Fibroblast of lung (primary cell): ENCODE results near the gene FHIT. TPM values are rescaled to one million over a fixed set of nuclear protein-coding genes. Genes with fewer than 3 reads are reported as not detected.

Experiments
- DNase-seq, 2 donors: peaks; one replicate each; pipeline versions ENCODE4 v3.0.0 to v3.0.0-alpha.2; 2010; ENCODE audit warnings: low read depth in 2 of 2
- H2AFZ ChIP-seq: 2 replicates; pipeline ENCODE4 v1.5.1; 2012; ENCODE audit warnings: low read length, control low read depth, inconsistent platforms
- H3K27ac ChIP-seq: 2 replicates; pipeline ENCODE4 v1.5.1; 2011; ENCODE audit warnings: low read length, control low read depth; ENCODE audit not compliant: insufficient read depth
- H3K27me3 ChIP-seq: 2 replicates; pipeline ENCODE4 v1.5.1; 2011; ENCODE audit warnings: mild to moderate bottlenecking, low read length; ENCODE audit not compliant: control insufficient read depth, insufficient read depth
- H3K36me3 ChIP-seq: 2 replicates; pipeline ENCODE4 v1.5.1; 2011; ENCODE audit warnings: low read length; ENCODE audit not compliant: control insufficient read depth, insufficient read depth
- H3K4me1 ChIP-seq: 2 replicates; pipeline ENCODE4 v1.5.1; 2011; ENCODE audit warnings: low read length; ENCODE audit not compliant: control insufficient read depth, insufficient read depth; ENCODE audit errors: extremely low read depth
- H3K4me2 ChIP-seq: 2 replicates; pipeline ENCODE4 v1.5.1; 2011; ENCODE audit warnings: low read length, control low read depth; ENCODE audit not compliant: insufficient read depth; ENCODE audit errors: extremely low read depth
- H3K4me3 ChIP-seq, 4 experiments: fragments of 200-600 bp in 1 of 4; sonication (generic) in 1 of 4; replicated peaks in 1 of 4; 2 replicates each; pipeline ENCODE4 v1.5.1; 2011 to 2016; ENCODE audit warnings: low read length in 4 of 4, low read depth in 3 of 4, mild to moderate bottlenecking in 3 of 4, control low read depth in 2 of 4, inconsistent platforms in 1 of 4, mixed read lengths in 1 of 4; ENCODE audit not compliant: insufficient read depth in 1 of 4; ENCODE audit errors: control extremely low read depth in 1 of 4
- H3K79me2 ChIP-seq: 2 replicates; pipeline ENCODE4 v1.5.1; 2012; ENCODE audit warnings: mild to moderate bottlenecking, low read length, inconsistent platforms; ENCODE audit not compliant: control insufficient read depth, insufficient read depth
- H3K9ac ChIP-seq: 2 replicates; pipeline ENCODE4 v1.5.1; 2011; ENCODE audit warnings: mild to moderate bottlenecking, low read length, control low read depth; ENCODE audit not compliant: insufficient read depth
- H3K9me3 ChIP-seq: 2 replicates; pipeline ENCODE4 v1.5.1; 2012; ENCODE audit warnings: low read depth, low read length; ENCODE audit not compliant: control insufficient read depth, insufficient read depth
- H4K20me1 ChIP-seq: 2 replicates; pipeline ENCODE4 v1.5.1; 2011; ENCODE audit warnings: low read length; ENCODE audit not compliant: control insufficient read depth, insufficient read depth; ENCODE audit errors: extremely low read depth
- CTCF ChIP-seq, 2 donors: IDR thresholded peaks in 1 of 2; conservative IDR thresholded peaks in 1 of 2; 1 replicate in 1 of 2; 2 replicates in 1 of 2; pipeline ENCODE4 v1.5.1; 2011 to 2012; ENCODE audit warnings: low read length in 2 of 2, control low read depth in 1 of 2, inconsistent platforms in 1 of 2, low read depth in 1 of 2, mild to moderate bottlenecking in 1 of 2
- EZH2 ChIP-seq: IDR thresholded peaks from 2 replicates; pipeline ENCODE4 v1.5.1; 2012; ENCODE audit warnings: low read length, control low read depth, mild to moderate bottlenecking; ENCODE audit errors: missing control alignments
- polyA plus RNA-seq, 2 donors: library from polyadenylated mRNA; depleted of rRNA in 1 of 2; stranded (reverse) in 1 of 2; unstranded in 1 of 2; fragments of >200 nt; gene quantifications; 2 replicates each; pipeline ENCODE4 v1.2.1, GENCODE V29; 2011 to 2012; ENCODE audit warnings: missing spikeins in 1 of 2
- total RNA-seq: library from RNA; depleted of rRNA; stranded (reverse); fragments of >200 nt; gene quantifications from 2 replicates; pipeline ENCODE4 v1.2.1, GENCODE V29; 2014

The FHIT gene
- total and polyA plus RNA-seq, 2 donors (not counting 1 experiment from before 2014, with no cell fraction given), result 0.79 to 2.1 TPM

GRCh38 chr3:60167186-60167585, 1084.1 kb downstream of the FHIT start:
- Histone ChIP-seq H3K27ac (no peak overlapping the region), H3K4me2 (no peak overlapping the region), H3K4me3 (no peak overlapping the region), H4K20me1 (no peaks in the 10 kb centered on the region), H3K27me3 (no peaks in the 10 kb centered on the region), H2AFZ (no peak overlapping the region), H3K36me3 (no peaks in the 10 kb centered on the region), H3K4me1 (no peaks in the 10 kb centered on the region), H3K9ac (no peak overlapping the region), H3K9me3 (no peaks in the 10 kb centered on the region), H3K79me2 (no peaks in the 10 kb centered on the region)
- no peak for DNase-seq
- TF ChIP-seq CTCF (conservative IDR thresholded peaks at IDR 0.05 in 1 of 2, IDR thresholded peaks at IDR 0.05 in 1 of 2; ENCODE audit: low read depth in 1 of 2, low read length in 2 of 2) (no peak), EZH2 (no peak)

GRCh38 chr3:60160822-60161748, 1090.2 kb downstream of the FHIT start:
- peak in 1 of 2 donors; percentile 35 for DNase-seq
- no peak overlapping the region for H2AFZ ChIP-seq
- no peaks in the 10 kb centered on the region for H3K79me2 ChIP-seq
- no peak overlapping the region for H3K9ac ChIP-seq
- H3K9me3 ChIP-seq, result no peaks in the 10 kb centered on the region
- no peaks in the 10 kb centered on the region for H4K20me1 ChIP-seq
- no peaks in the 10 kb centered on the region for H3K27me3 ChIP-seq
- no peak overlapping the region for H3K4me2 ChIP-seq
- H3K4me1 ChIP-seq, result no peaks in the 10 kb centered on the region
- H3K4me3 ChIP-seq, result no peak overlapping the region
- H3K36me3 ChIP-seq, result no peaks in the 10 kb centered on the region
- TF ChIP-seq EZH2 (no peak), CTCF (conservative IDR thresholded peaks at IDR 0.05 in 1 of 2, IDR thresholded peaks at IDR 0.05 in 1 of 2; ENCODE audit: low read depth in 1 of 2, low read length in 2 of 2) (no peak)
- no peak overlapping the region for H3K27ac ChIP-seq

- Histone ChIP-seq H3K27ac (no peak overlapping the region), H3K9me3 (no peaks in the 10 kb centered on the region), H4K20me1 (no peaks in the 10 kb centered on the region), H3K4me1 (no peaks in the 10 kb centered on the region), H3K79me2 (no peaks in the 10 kb centered on the region), H3K4me3 (no peak overlapping the region), H3K27me3 (no peaks in the 10 kb centered on the region), H2AFZ (no peak overlapping the region), H3K9ac (no peak overlapping the region), H3K4me2 (no peak overlapping the region), H3K36me3 (no peaks in the 10 kb centered on the region)
- TF ChIP-seq EZH2 (no peak), CTCF (conservative IDR thresholded peaks at IDR 0.05 in 1 of 2, IDR thresholded peaks at IDR 0.05 in 1 of 2; ENCODE audit: low read depth in 1 of 2, low read length in 2 of 2) (no peak)
- DNase-seq, result peak in 1 of 2 donors; percentile 18
These were observed 1091.0 kb downstream of the FHIT start for GRCh38 chr3:60160111-60160821.
